Measurements from ENCODE around the gene TET2.
A peak's percentile ranks its signal among the peaks of the same experiment; 100 is the strongest.

TET2 gene

DNA sequence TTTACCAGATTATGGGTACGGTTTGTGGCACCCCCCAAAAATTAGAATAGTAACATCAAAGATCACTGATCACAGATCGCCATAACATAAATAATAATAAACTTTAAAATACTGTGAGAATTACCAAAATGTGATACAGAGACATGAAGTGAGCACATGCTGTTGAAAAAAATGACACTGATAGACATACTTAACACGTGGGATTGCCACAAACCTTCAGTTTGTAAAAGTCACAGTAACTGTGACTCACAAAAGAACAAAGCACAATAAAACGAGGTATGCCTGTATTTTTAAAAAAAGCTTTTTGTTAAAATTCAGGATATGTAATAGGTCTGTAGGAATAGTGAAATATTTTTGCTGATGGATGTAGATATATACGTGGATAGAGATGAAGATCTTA is 93.4 kb downstream of the TET2 start:
- Mint-ChIP-seq H3K9me3 (peaks cover 2% of the 10 kb centered on the region), H3K27me3 (ENCODE audit: low read depth) (no peaks in the 10 kb centered on the region), H3K27ac (no peak overlapping the region), H3K4me3 (no peak overlapping the region), H3K4me1 (peaks cover 23% of the 10 kb centered on the region), H3K36me3 (ENCODE audit: low read depth) (peaks cover 77% of the 10 kb centered on the region)
- TF ChIP-seq, protein P1, sequence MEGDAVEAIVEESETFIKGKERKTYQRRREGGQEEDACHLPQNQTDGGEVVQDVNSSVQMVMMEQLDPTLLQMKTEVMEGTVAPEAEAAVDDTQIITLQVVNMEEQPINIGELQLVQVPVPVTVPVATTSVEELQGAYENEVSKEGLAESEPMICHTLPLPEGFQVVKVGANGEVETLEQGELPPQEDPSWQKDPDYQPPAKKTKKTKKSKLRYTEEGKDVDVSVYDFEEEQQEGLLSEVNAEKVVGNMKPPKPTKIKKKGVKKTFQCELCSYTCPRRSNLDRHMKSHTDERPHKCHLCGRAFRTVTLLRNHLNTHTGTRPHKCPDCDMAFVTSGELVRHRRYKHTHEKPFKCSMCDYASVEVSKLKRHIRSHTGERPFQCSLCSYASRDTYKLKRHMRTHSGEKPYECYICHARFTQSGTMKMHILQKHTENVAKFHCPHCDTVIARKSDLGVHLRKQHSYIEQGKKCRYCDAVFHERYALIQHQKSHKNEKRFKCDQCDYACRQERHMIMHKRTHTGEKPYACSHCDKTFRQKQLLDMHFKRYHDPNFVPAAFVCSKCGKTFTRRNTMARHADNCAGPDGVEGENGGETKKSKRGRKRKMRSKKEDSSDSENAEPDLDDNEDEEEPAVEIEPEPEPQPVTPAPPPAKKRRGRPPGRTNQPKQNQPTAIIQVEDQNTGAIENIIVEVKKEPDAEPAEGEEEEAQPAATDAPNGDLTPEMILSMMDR (IDR thresholded peaks at IDR 0.05; ENCODE audit: unreplicated experiment in 3 of 3): no peak

DNA sequence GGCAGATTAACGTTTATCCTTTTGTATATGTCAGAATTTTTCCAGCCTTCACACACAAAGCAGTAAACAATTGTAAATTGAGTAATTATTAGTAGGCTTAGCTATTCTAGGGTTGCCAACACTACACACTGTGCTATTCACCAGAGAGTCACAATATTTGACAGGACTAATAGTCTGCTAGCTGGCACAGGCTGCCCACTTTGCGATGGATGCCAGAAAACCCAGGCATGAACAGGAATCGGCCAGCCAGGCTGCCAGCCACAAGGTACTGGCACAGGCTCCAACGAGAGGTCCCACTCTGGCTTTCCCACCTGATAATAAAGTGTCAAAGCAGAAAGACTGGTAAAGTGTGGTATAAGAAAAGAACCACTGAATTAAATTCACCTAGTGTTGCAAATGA is 94.8 kb downstream of the TET2 start:
- H3K4me3 Mint-ChIP-seq: no peak overlapping the region
- TF ChIP-seq, protein P1 (IDR thresholded peaks at IDR 0.05; ENCODE audit: unreplicated experiment in 3 of 3): no peak
- no peaks in the 10 kb centered on the region for H3K27me3 Mint-ChIP-seq (ENCODE audit: low read depth)
- peaks cover 2% of the 10 kb centered on the region for H3K9me3 Mint-ChIP-seq
- no peak overlapping the region for H3K27ac Mint-ChIP-seq
- peaks cover 63% of the 10 kb centered on the region for H3K36me3 Mint-ChIP-seq (ENCODE audit: low read depth)
- H3K4me1 Mint-ChIP-seq: peaks cover 16% of the 10 kb centered on the region

DNA sequence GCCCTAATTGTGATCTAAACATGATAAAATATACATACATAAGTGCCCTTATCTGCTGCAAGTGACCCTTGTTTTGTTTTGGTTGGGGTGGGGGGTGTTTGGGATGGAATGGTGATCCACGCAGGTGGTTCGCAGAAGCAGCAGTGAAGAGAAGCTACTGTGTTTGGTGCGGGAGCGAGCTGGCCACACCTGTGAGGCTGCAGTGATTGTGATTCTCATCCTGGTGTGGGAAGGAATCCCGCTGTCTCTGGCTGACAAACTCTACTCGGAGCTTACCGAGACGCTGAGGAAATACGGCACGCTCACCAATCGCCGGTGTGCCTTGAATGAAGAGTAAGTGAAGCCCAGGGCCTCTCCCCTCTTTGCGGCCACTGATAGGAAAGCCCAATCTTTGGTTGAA is 96.8 kb downstream of the TET2 start:
- Mint-ChIP-seq H3K9me3 (peaks cover 2% of the 10 kb centered on the region), H3K4me1 (peaks cover 11% of the 10 kb centered on the region), H3K27ac (peak overlapping the region; percentile 19 to 41 (median 23)), H3K27me3 (ENCODE audit: low read depth) (no peaks in the 10 kb centered on the region), H3K4me3 (no peak overlapping the region), H3K36me3 (ENCODE audit: low read depth) (peaks cover 53% of the 10 kb centered on the region)
- TF ChIP-seq, protein P1 (IDR thresholded peaks at IDR 0.05; ENCODE audit: unreplicated experiment in 3 of 3): no peak

DNA sequence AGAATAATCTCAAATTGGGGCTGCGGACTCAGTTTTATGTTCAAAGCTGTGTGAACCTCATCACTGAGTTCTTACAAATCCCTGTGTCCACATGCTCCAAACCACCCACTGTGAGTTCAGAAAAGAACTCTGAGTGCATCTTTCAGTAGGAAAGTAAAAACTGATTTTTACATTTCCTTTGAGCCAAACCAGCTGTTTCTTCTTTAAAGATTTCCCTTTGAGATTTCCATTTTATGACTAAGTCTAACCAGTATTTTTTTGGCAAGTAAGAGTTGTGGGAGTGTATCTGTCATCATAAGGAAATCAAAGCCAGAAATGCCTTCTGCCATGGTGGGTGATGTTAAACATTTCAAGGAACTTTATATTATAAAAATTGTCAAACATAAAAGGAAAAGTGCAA is 100.0 kb downstream of the TET2 start:
- Mint-ChIP-seq H3K9me3 (no peaks in the 10 kb centered on the region), H3K4me3 (no peak overlapping the region), H3K27ac (peak overlapping the region; percentile 25 to 83 (median 48)), H3K36me3 (ENCODE audit: low read depth) (peaks cover 46% of the 10 kb centered on the region), H3K4me1 (peaks cover 9% of the 10 kb centered on the region), H3K27me3 (ENCODE audit: low read depth) (no peaks in the 10 kb centered on the region)
- TF ChIP-seq, protein P1 (IDR thresholded peaks at IDR 0.05; ENCODE audit: unreplicated experiment in 3 of 3): no peak

DNA sequence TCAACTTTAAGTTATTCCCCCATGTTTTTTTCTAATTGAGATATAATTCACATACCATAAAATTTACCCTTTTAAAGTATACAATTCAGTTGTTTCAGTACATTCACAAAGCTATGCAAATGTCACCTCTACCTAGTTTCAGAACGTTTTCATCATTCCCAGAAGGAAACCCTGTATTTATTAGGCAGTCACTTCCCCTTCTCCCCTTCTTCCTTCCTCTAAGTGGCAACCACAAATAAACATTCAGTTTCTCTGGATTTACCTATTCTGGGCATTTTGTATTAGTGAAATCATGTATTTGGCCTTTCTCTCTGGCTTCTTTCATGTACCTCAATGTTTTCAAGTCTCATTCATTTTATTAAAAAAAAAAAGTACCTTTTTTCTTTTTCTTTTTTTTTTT is 101.9 kb downstream of the TET2 start:
- Mint-ChIP-seq H3K27ac (peak overlapping the region in 1 of 3 experiments; percentile 15), H3K4me3 (no peak overlapping the region), H3K9me3 (peaks cover 11% of the 10 kb centered on the region), H3K27me3 (ENCODE audit: low read depth) (no peaks in the 10 kb centered on the region), H3K36me3 (ENCODE audit: low read depth) (peaks cover 49% of the 10 kb centered on the region), H3K4me1 (peaks cover 9% of the 10 kb centered on the region)
- TF ChIP-seq, protein P1 (IDR thresholded peaks at IDR 0.05; ENCODE audit: unreplicated experiment in 3 of 3): no peak

DNA sequence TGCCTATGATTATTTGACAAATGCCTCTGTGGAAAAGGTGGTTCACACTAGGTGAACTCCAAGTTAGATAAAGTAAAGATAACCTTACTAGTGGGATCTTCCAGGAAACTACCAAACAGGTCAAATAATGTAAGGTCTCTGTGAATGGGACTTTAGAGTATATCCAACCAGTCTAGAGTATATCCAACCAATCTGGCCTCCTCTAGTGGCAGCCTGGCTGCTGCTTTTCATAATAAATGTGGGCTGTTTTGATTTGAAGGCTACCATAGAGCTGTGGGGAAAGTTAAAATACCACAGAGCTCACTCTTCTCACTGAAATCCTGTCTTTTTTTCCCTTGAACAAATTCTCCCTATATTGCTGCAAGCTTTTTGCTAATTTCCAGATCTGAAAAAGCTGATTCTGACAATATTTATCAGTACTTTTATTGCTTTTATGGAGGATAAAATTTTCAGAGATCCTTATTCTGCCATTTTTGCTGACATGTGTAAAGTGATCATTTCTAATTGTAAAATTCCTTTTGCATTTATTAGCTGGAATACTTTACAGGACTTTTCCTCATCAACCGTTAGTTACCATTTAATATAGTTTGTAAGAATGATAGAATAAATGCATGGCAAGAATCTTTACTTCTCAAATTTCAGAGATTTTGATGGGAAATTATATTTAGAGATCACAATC is 111.3 kb downstream of the TET2 start:
- TF ChIP-seq, protein P1 (IDR thresholded peaks at IDR 0.05; ENCODE audit: unreplicated experiment in 3 of 3): no peak
- peaks cover 24% of the 10 kb centered on the region for H3K9me3 Mint-ChIP-seq
- H3K4me1 Mint-ChIP-seq: no peaks in the 10 kb centered on the region
- no peak overlapping the region for H3K27ac Mint-ChIP-seq
- no peaks in the 10 kb centered on the region for H3K27me3 Mint-ChIP-seq (ENCODE audit: low read depth)
- H3K4me3 Mint-ChIP-seq: no peak overlapping the region
- peaks cover 63% of the 10 kb centered on the region for H3K36me3 Mint-ChIP-seq (ENCODE audit: low read depth)
